ENCODE data around the gene DLX2.
"Not testable (repeated sequence)": the region's sequence is repeated elsewhere in the genome, so short reads cannot be mapped to it uniquely, and the experiment has no call there.

DNA sequence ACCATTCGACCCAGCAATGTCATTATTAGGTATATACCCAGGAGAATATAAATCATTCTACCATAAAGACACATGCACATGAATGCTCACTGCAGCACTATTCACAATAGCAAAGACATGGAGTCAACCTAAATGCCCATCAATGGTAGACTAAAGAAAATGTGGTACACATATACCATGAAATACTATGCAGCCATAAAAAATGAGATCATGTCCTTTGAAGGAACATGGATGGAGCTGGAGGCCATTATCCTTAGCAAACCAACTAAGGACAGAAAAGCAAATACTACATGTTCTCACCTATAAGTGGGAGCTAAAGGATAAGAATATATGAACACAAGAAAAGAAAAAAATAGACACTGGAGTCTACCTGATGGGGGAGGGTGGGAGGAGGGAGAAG, 36.0 kb upstream of the DLX2 start:
- TF ChIP-seq, protein P1, sequence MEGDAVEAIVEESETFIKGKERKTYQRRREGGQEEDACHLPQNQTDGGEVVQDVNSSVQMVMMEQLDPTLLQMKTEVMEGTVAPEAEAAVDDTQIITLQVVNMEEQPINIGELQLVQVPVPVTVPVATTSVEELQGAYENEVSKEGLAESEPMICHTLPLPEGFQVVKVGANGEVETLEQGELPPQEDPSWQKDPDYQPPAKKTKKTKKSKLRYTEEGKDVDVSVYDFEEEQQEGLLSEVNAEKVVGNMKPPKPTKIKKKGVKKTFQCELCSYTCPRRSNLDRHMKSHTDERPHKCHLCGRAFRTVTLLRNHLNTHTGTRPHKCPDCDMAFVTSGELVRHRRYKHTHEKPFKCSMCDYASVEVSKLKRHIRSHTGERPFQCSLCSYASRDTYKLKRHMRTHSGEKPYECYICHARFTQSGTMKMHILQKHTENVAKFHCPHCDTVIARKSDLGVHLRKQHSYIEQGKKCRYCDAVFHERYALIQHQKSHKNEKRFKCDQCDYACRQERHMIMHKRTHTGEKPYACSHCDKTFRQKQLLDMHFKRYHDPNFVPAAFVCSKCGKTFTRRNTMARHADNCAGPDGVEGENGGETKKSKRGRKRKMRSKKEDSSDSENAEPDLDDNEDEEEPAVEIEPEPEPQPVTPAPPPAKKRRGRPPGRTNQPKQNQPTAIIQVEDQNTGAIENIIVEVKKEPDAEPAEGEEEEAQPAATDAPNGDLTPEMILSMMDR (conservative IDR thresholded peaks at IDR 0.05 in 1 of 2, IDR thresholded peaks at IDR 0.05 in 1 of 2; ENCODE audit: extremely low read depth in 1 of 2, insufficient read depth in 1 of 2, low read depth in 1 of 2, low read length in 2 of 2): not testable (repeated sequence)
- not testable (repeated sequence) for TF ChIP-seq EZH2 (IDR thresholded peaks at IDR 0.05; ENCODE audit: borderline replicate concordance, low read length)

Data from mammary epithelial cell (primary cell).